ENCODE results near the gene BIRC3.

Gene BIRC3

DNA sequence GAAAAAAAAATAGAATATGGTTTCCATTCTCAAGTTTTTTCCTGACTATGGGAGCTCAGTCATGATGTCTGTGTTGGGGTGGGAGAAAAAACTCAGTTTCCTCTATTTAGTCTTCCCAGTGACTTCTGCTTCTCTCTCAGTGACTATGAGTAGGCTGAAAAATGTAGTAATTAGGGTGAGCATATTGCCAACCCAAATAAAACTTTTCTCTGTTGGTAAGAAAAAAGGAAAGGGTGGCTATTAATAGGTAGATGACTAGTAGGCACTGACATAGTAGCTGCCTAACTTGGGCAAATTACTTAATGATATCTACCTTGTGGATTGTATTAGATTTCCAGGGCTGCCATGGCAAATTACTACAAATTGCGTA, 34.2 kb upstream of the BIRC3 start:
- H3K4me2 ChIP-seq (ENCODE audit: insufficient read depth, low read length, poor library complexity, severe bottlenecking): no peak overlapping the region
- no peak overlapping the region for H3K18ac ChIP-seq (ENCODE audit: low read length)
- H3K4ac ChIP-seq (ENCODE audit: low read length): no peak overlapping the region
- no peak overlapping the region for H2BK120ac ChIP-seq (ENCODE audit: low read depth, low read length)
- H3K23ac ChIP-seq (ENCODE audit: low read depth, low read length, poor library complexity): no peak overlapping the region
- no peak overlapping the region for H2BK15ac ChIP-seq (ENCODE audit: low read length)
- no peaks in the 10 kb centered on the region for H3K9me3 ChIP-seq (replicated peaks in 1 of 2; ENCODE audit: control insufficient read depth in 2 of 2, insufficient read depth in 1 of 2, low read depth in 1 of 2, low read length in 2 of 2)
- no peak overlapping the region for H3K4me3 ChIP-seq (ENCODE audit: low read length in 2 of 2)
- H3K27ac ChIP-seq (replicated peaks; ENCODE audit: low read length): no peak overlapping the region
- H3K27me3 ChIP-seq (ENCODE audit: control insufficient read depth in 3 of 3, insufficient read depth in 3 of 3, low read depth in 1 of 3, low read length in 3 of 3): peaks cover 0 to 2% (median 0%) of the 10 kb centered on the region in 3 experiments
- no peak overlapping the region for H2BK5ac ChIP-seq (ENCODE audit: low read length)
- H2AFZ ChIP-seq (ENCODE audit: low read length): no peak overlapping the region
- WGBS, 2 donors (ENCODE audit: extremely low coverage in 2 of 2, insufficient read length in 2 of 2, insufficient replicate concordance in 1 of 2): no CpG with 5 or more reads among the region's 1 CpG
- peaks cover 3 to 4% of the 10 kb centered on the region in 2 donors for H3K4me1 ChIP-seq (ENCODE audit: control insufficient read depth in 2 of 2, insufficient read depth in 1 of 2, low read depth in 1 of 2, low read length in 2 of 2)
- no peaks in the 10 kb centered on the region for H3K36me3 ChIP-seq (replicated peaks in 1 of 2; ENCODE audit: control insufficient read depth in 2 of 2, insufficient read depth in 2 of 2, low read length in 2 of 2)
- H3K79me1 ChIP-seq (ENCODE audit: low read depth, low read length): no peaks in the 10 kb centered on the region
- H3K14ac ChIP-seq (ENCODE audit: low read length): no peak overlapping the region
- H4K91ac ChIP-seq (ENCODE audit: low read depth, low read length, poor library complexity): no peak overlapping the region
- H2AK5ac ChIP-seq (ENCODE audit: low read depth, low read length): no peak overlapping the region
- H4K8ac ChIP-seq (ENCODE audit: low read depth, low read length): no peak overlapping the region
- H3K9ac ChIP-seq (ENCODE audit: low read depth, low read length, poor library complexity): no peak overlapping the region
- DNase-seq (ENCODE audit: low spot score): no peak
- no peak overlapping the region for H2BK12ac ChIP-seq (ENCODE audit: low read length)

DNA sequence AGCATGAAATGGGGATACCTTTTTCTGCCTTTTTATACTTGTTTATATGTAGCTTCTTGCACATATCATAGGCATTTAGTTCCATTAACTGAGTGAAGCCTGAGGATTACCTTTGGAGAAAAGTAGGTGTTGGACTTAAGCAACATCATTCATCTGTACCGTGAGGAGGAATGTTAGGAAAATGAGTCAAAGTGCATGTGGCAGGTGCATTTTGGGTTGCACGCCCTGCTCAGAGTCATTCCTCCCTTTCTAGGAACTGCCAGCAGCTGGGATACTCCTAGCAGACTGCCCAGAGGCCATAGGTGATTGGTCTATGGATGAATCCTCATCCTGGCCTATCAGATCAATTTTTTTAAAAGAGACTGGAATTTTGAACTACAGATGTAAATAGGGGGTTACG, 33.3 kb upstream of the BIRC3 start:
- DNase-seq (ENCODE audit: low spot score): no peak
- WGBS, 2 donors (ENCODE audit: extremely low coverage in 2 of 2, insufficient read length in 2 of 2, insufficient replicate concordance in 1 of 2): no CpG with 5 or more reads among the region's 3 CpGs
- H3K23ac ChIP-seq (ENCODE audit: low read depth, low read length, poor library complexity): no peak overlapping the region
- no peak overlapping the region for H3K9ac ChIP-seq (ENCODE audit: low read depth, low read length, poor library complexity)
- no peak overlapping the region for H2BK12ac ChIP-seq (ENCODE audit: low read length)
- H2AK5ac ChIP-seq (ENCODE audit: low read depth, low read length): no peak overlapping the region
- no peak overlapping the region for H3K4ac ChIP-seq (ENCODE audit: low read length)
- no peak overlapping the region for H2BK120ac ChIP-seq (ENCODE audit: low read depth, low read length)
- no peaks in the 10 kb centered on the region for H3K9me3 ChIP-seq (replicated peaks in 1 of 2; ENCODE audit: control insufficient read depth in 2 of 2, insufficient read depth in 1 of 2, low read depth in 1 of 2, low read length in 2 of 2)
- no peaks in the 10 kb centered on the region for H3K79me1 ChIP-seq (ENCODE audit: low read depth, low read length)
- no peak overlapping the region for H3K4me3 ChIP-seq (ENCODE audit: low read length in 2 of 2)
- H2BK15ac ChIP-seq (ENCODE audit: low read length): no peak overlapping the region
- H2AFZ ChIP-seq (ENCODE audit: low read length): no peak overlapping the region
- no peak overlapping the region for H4K8ac ChIP-seq (ENCODE audit: low read depth, low read length)
- peaks cover 3 to 4% of the 10 kb centered on the region in 2 donors for H3K4me1 ChIP-seq (ENCODE audit: control insufficient read depth in 2 of 2, insufficient read depth in 1 of 2, low read depth in 1 of 2, low read length in 2 of 2)
- H3K27ac ChIP-seq (replicated peaks; ENCODE audit: low read length): no peak overlapping the region
- H3K14ac ChIP-seq (ENCODE audit: low read length): no peak overlapping the region
- no peak overlapping the region for H4K91ac ChIP-seq (ENCODE audit: low read depth, low read length, poor library complexity)
- H3K36me3 ChIP-seq (replicated peaks in 1 of 2; ENCODE audit: control insufficient read depth in 2 of 2, insufficient read depth in 2 of 2, low read length in 2 of 2): no peaks in the 10 kb centered on the region
- no peak overlapping the region for H2BK5ac ChIP-seq (ENCODE audit: low read length)
- peaks cover 0 to 2% (median 0%) of the 10 kb centered on the region in 3 experiments for H3K27me3 ChIP-seq (ENCODE audit: control insufficient read depth in 3 of 3, insufficient read depth in 3 of 3, low read depth in 1 of 3, low read length in 3 of 3)
- H3K18ac ChIP-seq (ENCODE audit: low read length): no peak overlapping the region
- no peak overlapping the region for H3K4me2 ChIP-seq (ENCODE audit: insufficient read depth, low read length, poor library complexity, severe bottlenecking)

DNA sequence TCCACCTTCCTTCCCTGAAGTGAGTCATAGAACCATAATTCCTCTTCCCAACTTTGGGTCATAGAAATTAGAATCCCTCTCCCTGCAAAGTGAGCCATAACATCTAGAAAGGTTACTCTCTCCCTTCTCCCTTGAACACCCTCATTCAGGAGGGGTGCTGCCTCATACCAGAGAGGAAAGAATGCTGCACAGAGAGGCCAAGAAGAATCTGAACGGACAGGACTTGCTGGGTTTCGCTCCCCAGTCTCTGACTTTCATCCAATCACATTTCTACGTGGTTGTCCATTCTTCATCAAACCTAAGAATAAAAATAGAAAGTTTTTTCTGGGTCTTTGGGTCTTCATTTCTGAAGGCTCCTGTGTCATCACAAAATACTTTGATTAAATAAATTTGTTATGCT, 31.0 kb upstream of the BIRC3 start:
- DNase-seq (ENCODE audit: low spot score): no peak
- no peak overlapping the region for H3K27ac ChIP-seq (replicated peaks; ENCODE audit: low read length)
- H3K27me3 ChIP-seq (ENCODE audit: control insufficient read depth in 3 of 3, insufficient read depth in 3 of 3, low read depth in 1 of 3, low read length in 3 of 3): peaks cover 0 to 6% (median 0%) of the 10 kb centered on the region in 3 experiments

DNA sequence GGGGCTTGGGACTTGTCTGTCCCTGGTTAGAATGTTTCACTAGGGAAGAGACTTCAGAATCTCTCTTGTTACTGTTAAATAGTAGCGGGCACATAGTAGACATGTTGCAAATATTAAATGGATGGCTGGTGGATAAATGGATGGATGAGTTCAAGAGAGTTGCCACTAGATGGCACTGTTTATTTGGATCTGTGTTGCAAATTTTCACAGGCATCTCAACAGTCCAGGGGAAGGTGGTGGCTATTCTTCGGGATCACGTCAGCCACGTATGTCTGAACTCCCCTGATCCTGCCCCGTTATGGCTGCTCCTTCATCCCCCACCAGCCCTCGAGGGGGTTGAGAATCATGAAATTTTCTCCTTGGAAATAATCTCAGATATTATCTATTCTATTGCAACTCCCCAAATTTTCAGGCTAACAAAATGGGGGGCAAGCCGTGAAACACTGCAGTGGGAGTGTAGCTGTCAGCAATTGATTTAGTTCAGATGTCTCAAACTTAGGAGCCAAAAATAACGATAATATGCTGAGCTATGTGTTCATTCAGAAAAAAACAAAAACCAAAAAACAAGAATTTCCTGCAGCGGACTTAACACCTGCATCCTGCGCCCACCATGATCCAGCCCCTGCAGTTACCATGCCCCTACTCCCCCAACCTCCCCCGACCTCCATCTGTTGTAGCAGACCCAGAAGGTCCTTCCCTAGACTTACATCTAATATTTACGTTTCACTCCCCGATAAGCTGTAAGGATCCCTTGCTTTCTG, 29.1 kb upstream of the BIRC3 start:
- H3K9me3 ChIP-seq (replicated peaks in 1 of 2; ENCODE audit: control insufficient read depth in 2 of 2, insufficient read depth in 1 of 2, low read depth in 1 of 2, low read length in 2 of 2): no peaks in the 10 kb centered on the region
- H3K4me1 ChIP-seq (ENCODE audit: control insufficient read depth in 2 of 2, insufficient read depth in 1 of 2, low read depth in 1 of 2, low read length in 2 of 2): no peaks in the 10 kb centered on the region
- H2BK120ac ChIP-seq (ENCODE audit: low read depth, low read length): no peak overlapping the region
- H3K36me3 ChIP-seq (replicated peaks in 1 of 2; ENCODE audit: control insufficient read depth in 2 of 2, insufficient read depth in 2 of 2, low read length in 2 of 2): no peaks in the 10 kb centered on the region
- H4K8ac ChIP-seq (ENCODE audit: low read depth, low read length): no peak overlapping the region
- H4K91ac ChIP-seq (ENCODE audit: low read depth, low read length, poor library complexity): no peak overlapping the region
- no peak overlapping the region for H3K27ac ChIP-seq (replicated peaks; ENCODE audit: low read length)
- H3K4me3 ChIP-seq (ENCODE audit: low read length in 2 of 2): no peak overlapping the region
- H3K79me1 ChIP-seq (ENCODE audit: low read depth, low read length): no peaks in the 10 kb centered on the region
- no peak overlapping the region for H2AK5ac ChIP-seq (ENCODE audit: low read depth, low read length)
- H2BK15ac ChIP-seq (ENCODE audit: low read length): no peak overlapping the region
- H3K14ac ChIP-seq (ENCODE audit: low read length): no peak overlapping the region
- no peak overlapping the region for H3K18ac ChIP-seq (ENCODE audit: low read length)
- H3K4ac ChIP-seq (ENCODE audit: low read length): no peak overlapping the region
- H3K4me2 ChIP-seq (ENCODE audit: insufficient read depth, low read length, poor library complexity, severe bottlenecking): no peak overlapping the region
- H2AFZ ChIP-seq (ENCODE audit: low read length): peak overlapping the region; percentile 77
- no peak overlapping the region for H2BK5ac ChIP-seq (ENCODE audit: low read length)
- peak; percentile 40 for DNase-seq (ENCODE audit: low spot score)
- no peak overlapping the region for H2BK12ac ChIP-seq (ENCODE audit: low read length)
- H3K27me3 ChIP-seq (ENCODE audit: control insufficient read depth in 3 of 3, insufficient read depth in 3 of 3, low read depth in 1 of 3, low read length in 3 of 3): peaks cover 0 to 9% (median 0%) of the 10 kb centered on the region in 3 experiments
- no peak overlapping the region for H3K23ac ChIP-seq (ENCODE audit: low read depth, low read length, poor library complexity)
- H3K9ac ChIP-seq (ENCODE audit: low read depth, low read length, poor library complexity): no peak overlapping the region
- WGBS, 2 donors (ENCODE audit: extremely low coverage in 2 of 2, insufficient read length in 2 of 2, insufficient replicate concordance in 1 of 2): no CpG with 5 or more reads among the region's 13 CpGs

More for the DNA sequence above, 31.0 kb upstream of the BIRC3 start:
- Histone ChIP-seq H3K18ac (ENCODE audit: low read length) (no peak overlapping the region), H2BK5ac (ENCODE audit: low read length) (no peak overlapping the region), H3K79me1 (ENCODE audit: low read depth, low read length) (no peaks in the 10 kb centered on the region), H2BK120ac (ENCODE audit: low read depth, low read length) (no peak overlapping the region), H2AFZ (ENCODE audit: low read length) (no peak overlapping the region), H3K14ac (ENCODE audit: low read length) (no peak overlapping the region), H3K4me3 (ENCODE audit: low read length in 2 of 2) (no peak overlapping the region), H4K91ac (ENCODE audit: low read depth, low read length, poor library complexity) (no peak overlapping the region), H3K9me3 (replicated peaks in 1 of 2; ENCODE audit: control insufficient read depth in 2 of 2, insufficient read depth in 1 of 2, low read depth in 1 of 2, low read length in 2 of 2) (no peaks in the 10 kb centered on the region), H3K4me2 (ENCODE audit: insufficient read depth, low read length, poor library complexity, severe bottlenecking) (no peak overlapping the region), H2BK15ac (ENCODE audit: low read length) (no peak overlapping the region), H2AK5ac (ENCODE audit: low read depth, low read length) (no peak overlapping the region), H3K4me1 (ENCODE audit: control insufficient read depth in 2 of 2, insufficient read depth in 1 of 2, low read depth in 1 of 2, low read length in 2 of 2) (no peaks in the 10 kb centered on the region), H3K4ac (ENCODE audit: low read length) (no peak overlapping the region), H4K8ac (ENCODE audit: low read depth, low read length) (no peak overlapping the region), H3K36me3 (replicated peaks in 1 of 2; ENCODE audit: control insufficient read depth in 2 of 2, insufficient read depth in 2 of 2, low read length in 2 of 2) (no peaks in the 10 kb centered on the region), H3K9ac (ENCODE audit: low read depth, low read length, poor library complexity) (no peak overlapping the region), H2BK12ac (ENCODE audit: low read length) (no peak overlapping the region), H3K23ac (ENCODE audit: low read depth, low read length, poor library complexity) (no peak overlapping the region)
- no CpG with 5 or more reads among the region's 3 CpGs for WGBS, 2 donors (ENCODE audit: extremely low coverage in 2 of 2, insufficient read length in 2 of 2, insufficient replicate concordance in 1 of 2)
